Activated effector memory CD4-positive, alpha-beta T cell treated with anti-CD3 and anti-CD28 coated beads, Interleukin-2, amount 50 U/mL, for 16 hours (primary cell): ENCODE data around the gene WFDC12.
"Not testable (repeated sequence)": the region's sequence is repeated elsewhere in the genome, so short reads cannot be mapped to it uniquely, and the experiment has no call there.

ENCODE experiments used
- DNase-seq: peaks from one replicate; pipeline ENCODE4 v3.0.0-alpha.2; 2020

Gene WFDC12, protein sequence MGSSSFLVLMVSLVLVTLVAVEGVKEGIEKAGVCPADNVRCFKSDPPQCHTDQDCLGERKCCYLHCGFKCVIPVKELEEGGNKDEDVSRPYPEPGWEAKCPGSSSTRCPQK

GRCh38 chr20:45124365-45124764 lies at the start of gene WFDC12:
TSS of gene WFDC12 (minus strand) at chr20:45124465. CDS start at chr20:45124447, 18 bp downstream.
- DNase-seq: no peak

DNA sequence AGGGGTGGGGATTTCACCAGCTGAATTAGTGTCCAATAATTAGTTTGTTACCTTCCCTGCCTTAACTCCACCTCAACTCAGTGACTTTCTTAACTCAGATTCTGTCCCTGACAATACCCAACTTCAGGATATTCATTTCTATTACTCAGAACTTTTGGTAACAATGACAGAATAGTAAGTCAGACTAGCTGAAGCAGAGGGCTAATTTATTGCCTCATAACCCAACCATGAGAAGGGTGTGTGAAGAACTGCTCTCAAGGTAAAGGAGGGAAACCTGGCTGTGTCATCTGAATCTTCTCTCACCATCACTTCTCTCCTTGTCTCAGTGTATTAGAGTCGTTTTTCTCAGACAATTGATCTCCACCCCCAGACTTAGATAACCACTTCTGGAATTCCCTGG lies 49.3 kb upstream of the WFDC12 start:
- no peak for DNase-seq

DNA sequence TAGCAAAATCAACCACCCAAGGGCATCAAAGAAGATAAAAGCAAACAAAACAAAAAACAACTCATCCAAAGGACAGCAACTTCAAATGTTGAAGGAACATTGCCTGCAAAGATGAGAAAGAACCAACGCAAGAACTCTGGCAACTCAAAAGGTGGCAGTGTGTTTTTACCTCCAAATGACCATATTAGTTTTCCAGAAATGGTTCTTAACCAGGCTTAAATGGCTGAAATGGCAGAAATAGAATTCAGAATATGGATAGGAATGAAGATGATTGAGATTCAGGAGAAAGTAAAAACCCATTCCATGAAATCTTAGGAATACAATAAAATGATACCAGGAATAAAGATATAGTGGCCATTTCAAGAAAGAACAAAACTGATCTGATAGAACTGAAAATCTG lies 40.6 kb upstream of the WFDC12 start:
- no peak for DNase-seq

DNA sequence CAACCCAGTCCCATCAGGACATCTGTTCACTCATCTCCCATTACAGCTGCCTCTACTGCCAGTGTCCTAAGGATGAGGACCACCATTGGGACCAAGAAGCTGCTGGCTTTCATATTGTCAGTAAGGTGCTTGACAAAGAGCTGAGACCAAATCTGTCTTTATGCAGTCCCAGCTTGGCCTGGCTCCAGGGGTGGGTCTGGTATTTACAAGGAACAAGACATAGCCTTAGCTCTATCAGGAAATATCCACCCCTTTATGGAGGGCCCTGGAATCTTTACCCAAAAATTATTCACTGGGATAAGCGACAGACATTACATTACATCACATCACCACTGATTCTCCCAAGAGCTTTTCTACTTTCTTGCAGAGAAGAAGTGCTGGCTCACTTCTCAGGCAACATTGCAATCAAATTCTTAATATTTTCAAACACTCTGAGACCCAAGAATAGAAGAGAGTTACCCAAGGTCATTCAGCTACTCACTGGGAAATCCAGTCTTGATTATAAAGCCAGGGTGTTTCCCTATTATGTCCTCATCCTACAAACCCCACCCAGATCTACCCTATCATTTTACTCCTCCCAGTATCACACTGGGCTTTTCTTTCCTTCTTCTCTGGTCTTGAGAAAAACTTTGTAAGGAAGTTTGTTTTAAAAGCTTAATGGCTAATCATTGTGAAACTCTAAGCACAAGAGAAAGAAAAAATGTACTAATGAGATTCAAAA lies 39.0 kb upstream of the WFDC12 start:
- DNase-seq: no peak

- no peak for DNase-seq
Measured at GRCh38 chr20:45157962-45158361, 33.7 kb upstream of the WFDC12 start.

GRCh38 chr20:45156713-45157112 lies 32.4 kb upstream of the WFDC12 start:
- DNase-seq: no peak

GRCh38 chr20:45154794-45155193 lies 30.5 kb upstream of the WFDC12 start:
- DNase-seq: not testable (repeated sequence)

- no peak for DNase-seq
Measured at GRCh38 chr20:45154183-45154582, 29.9 kb upstream of the WFDC12 start.

DNA sequence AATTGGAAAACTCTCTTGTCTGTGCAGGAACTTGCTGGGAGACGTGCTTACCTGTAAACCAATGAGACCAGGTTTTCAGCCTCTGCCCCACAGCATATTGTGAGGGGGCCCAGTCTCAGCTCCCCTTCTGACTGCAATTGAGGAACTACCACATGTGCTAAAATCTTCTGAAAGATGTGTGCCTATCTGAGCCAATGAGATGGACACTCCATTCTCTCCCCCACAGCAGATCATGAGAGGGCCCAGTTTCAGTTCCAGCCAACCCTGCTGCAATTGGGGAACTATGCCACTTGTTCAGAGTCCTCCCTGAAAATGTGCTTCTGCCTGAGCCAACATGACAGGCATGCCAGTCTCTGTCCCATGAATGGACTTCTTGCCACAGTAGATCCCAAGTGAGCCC lies 29.5 kb upstream of the WFDC12 start:
- no peak for DNase-seq

DNA sequence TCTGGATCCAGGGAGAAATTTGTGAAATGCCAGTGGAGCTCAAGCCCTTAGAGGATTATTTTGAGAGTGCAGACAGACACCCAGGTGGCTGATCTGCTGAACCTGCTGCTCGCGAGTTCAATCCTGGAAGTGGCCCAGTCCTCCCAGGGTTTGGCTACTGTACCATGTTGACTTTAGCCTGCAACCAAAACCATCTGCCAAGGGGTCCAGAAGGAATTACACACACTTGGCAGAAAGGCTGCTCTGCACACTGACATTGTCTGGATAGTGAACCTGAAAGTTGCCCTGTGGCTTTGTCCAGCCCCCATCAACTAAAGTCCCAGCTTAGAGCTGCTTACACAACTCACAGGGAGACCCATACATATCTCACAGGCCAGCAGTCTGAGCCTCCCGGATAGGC lies 28.9 kb upstream of the WFDC12 start:
- DNase-seq: no peak

- no peak for DNase-seq
Measured at GRCh38 chr20:45152405-45152804, 28.1 kb upstream of the WFDC12 start.

DNA sequence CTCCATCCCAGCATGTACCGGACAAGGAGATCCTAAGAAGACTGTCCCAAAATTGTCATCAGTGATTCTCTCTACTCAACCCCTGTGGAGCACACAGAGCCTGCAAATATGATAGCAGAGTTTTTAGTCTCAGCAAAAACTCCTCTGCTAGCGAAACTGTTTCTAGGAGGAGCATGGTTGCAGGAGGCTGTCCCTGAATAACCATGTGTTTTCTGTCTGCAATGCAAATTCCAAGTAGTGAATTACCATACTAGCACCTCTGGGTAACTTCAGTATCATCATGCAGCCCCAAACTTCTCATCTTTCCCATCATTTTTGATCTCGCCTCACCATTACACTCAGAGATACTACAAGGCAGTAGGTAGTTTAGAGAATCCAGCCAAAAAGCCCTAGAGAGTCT lies 24.8 kb upstream of the WFDC12 start:
- DNase-seq: no peak

DNA sequence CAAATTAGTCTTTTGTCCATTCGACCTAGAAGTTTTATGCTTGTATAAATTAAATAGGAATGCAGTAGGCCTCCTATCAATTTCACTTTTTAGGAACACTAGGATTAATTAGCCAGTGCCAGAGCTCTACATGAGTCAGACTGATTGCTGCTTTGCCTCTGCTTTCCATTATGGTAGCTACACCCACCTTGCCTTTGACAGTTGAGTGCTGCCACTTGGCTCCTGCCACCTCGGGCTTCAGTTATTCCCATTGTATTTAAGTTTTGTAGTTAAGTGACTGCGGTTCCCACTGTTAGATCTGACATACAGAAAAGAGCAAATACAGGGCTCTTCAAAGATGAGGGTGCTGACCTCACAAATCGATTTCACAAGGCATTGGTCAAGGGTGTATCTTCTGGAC lies 16.6 kb upstream of the WFDC12 start:
- DNase-seq: no peak

GRCh38 chr20:45139733-45140375 lies 15.6 kb upstream of the WFDC12 start:
- DNase-seq: not testable (repeated sequence)

- peak; percentile 82 for DNase-seq
Measured at GRCh38 chr20:45138561-45139300, 14.5 kb upstream of the WFDC12 start.

DNA sequence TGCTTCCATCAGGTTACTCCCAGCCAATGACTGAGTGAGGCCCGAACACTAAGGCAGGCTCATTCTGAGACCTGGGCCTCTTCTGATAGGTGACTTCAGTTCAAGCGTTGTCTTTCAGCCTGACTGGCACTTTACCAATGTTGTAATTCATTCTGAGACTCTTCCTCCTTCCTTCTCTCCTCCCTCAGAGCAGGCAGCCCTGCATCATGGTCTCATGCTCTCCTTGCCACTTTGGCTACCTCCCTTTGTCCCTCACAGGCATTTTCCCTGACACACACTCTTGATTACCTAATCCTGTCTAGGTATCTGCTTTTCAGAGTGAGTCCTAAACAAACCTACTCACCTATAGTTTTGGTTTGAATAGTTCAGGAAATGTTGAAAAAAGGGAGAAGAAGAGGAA lies 12.6 kb upstream of the WFDC12 start:
- DNase-seq: no peak

DNA sequence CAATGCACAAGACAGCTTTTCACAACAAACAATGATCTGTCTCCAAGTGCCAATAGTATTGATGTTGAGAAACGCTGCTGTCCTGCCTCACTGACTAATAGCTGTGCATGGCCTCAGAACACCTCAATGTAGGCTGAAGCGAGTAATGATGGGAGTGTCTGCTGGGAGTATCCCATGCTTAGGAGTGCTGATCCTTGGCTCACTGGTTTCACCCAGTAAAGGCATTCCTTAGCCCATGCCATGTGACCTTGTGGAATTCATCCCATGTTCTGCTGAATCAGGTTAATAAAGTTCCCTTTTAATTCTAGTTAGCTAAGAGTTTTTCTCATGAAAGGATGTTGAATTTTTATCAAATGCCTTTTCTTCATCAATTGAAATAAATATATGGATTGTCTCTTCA lies 3.8 kb upstream of the WFDC12 start:
- DNase-seq: no peak

DNA sequence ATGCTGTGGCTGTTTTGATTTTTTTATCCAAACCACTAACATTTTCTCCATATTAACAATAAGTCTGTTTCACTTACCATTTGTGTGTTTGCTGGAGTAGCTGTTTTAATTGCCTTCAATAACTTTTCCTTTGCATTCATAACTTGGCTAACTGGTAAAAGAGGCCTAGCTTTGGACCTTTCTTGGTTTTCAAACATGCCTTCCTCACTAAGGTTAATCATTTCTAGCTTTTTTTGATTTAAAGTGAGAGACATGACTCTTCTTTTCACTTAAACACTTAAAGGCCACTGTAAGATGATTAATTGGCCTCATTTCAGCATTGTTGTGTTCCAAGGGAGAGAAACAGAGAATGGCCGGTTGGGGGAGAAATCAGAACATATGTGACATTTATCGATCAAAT lies 2.9 kb downstream of the WFDC12 start:
- DNase-seq: no peak

- no peak for DNase-seq
Measured at GRCh38 chr20:45119556-45120266, 4.6 kb downstream of the WFDC12 start.

- no peak for DNase-seq
Measured at GRCh38 chr20:45118028-45118427, 6.2 kb downstream of the WFDC12 start.

DNA sequence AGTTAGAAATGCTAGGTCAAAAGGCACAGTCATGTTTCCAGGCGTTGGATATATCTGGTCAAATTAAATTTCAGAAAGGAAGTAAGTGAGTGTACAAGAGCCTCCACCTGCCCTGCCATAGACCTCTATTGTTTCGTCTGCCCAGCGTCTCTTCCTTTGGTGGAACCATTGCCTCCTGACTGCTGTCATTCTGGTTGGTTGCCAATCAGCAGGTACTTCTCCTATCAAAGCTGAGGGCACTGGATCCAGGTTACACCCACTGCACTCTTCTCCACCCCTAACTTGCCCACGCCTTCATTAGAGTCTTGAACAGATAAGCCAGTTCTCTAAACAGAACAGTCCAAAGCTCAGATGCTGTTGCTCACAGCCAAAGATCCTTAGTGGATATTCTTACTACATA lies 6.7 kb downstream of the WFDC12 start:
- no peak for DNase-seq

DNA sequence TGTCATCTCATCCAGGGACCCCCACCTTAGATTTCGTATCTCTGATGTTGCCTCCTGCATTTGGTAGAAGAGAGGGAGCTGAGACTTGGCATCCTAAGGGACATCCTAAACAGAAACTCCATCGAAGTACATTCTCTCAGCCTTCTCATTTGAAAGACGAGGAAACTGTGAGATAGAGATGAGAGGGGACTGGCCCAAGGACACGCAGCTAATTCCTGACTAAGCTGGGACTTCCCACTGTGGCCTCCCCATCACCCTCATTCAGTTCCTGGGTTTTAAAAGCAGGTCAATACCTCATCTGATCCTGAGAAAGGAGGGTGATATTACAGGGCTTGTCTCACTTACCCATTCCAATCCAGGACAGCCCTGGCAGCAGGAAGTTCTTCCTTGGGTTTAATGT lies 8.4 kb downstream of the WFDC12 start:
- DNase-seq: no peak

DNA sequence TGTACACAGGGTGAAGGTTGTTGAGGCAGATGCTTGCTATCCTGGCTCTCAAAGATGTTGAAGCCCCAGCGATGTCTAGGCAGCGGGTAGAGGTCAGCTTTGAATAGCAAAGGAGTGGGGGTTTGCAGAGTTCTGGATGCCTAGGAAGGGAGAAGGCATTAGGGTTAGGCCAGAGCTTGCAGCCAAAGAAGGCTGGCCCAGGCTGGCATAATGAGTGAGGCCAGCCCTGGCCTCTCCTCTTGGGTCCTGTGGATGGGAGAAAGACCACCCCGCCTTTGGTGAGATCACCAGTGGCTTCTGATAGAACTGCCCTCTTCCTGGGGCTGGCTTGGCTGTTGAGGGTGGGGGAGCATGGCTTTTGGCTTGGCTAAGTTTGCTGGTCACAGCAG lies 8.9 kb downstream of the WFDC12 start:
- no peak for DNase-seq
